ENCODE results near the gene KLHL35. TPM values are rescaled to one million over a fixed set of nuclear protein-coding genes. Genes with fewer than 3 reads are reported as not detected.
"Not testable (repeated sequence)": the region's sequence is repeated elsewhere in the genome, so short reads cannot be mapped to it uniquely, and the experiment has no call there.

Gene KLHL35
- total and polyA plus RNA-seq, 5 donors from 2014 or later = 0.31 to 0.78 (median 0.48) TPM; not detected in 1

- H3K27ac Mint-ChIP-seq; H3K4me1 Mint-ChIP-seq; H3K27ac ChIP-seq (ENCODE audit: insufficient read depth, low read length, poor library complexity, severe bottlenecking); H3K27me3 ChIP-seq (ENCODE audit: control insufficient read depth, insufficient read depth, low read length); H3K27me3 Mint-ChIP-seq; H3K9me3 Mint-ChIP-seq; H3K4me3 Mint-ChIP-seq; H3K36me3 Mint-ChIP-seq; H3K4me3 ChIP-seq (ENCODE audit: low read depth, low read length); DNase-seq; H3K36me3 ChIP-seq (ENCODE audit: control insufficient read depth, insufficient read depth, low read length); H3K9me3 ChIP-seq (ENCODE audit: control insufficient read depth in 2 of 2, low read length in 2 of 2); ATAC-seq (ENCODE audit: low read depth in 2 of 2): not testable (repeated sequence)
- peaks cover 14% of the 10 kb centered on the region for H3K4me1 ChIP-seq (ENCODE audit: control insufficient read depth, insufficient read depth, low read length, poor library complexity, severe bottlenecking)
Observed at GRCh38 chr11:75378776-75379175, 54.2 kb downstream of the KLHL35 start.

DNA sequence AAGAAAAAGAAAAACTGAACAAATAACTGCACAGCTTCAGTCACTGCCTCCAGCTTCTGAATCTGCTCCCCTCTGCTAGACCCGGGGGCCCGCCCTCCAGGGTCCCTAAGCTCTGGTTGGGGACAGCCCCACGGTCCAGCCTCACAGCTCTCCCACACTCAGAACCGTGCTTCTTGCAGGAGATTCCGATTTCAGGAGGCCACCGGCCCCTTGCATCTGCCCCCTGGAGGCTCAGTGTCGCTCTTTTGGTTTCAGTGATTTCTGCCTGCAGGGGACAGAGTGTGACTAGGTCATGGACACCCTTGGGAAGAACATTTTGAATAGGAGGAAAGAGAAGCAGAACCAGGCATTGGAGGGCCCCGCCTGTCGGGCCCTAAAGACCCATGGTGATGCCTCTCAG is 56.8 kb downstream of the KLHL35 start:
- DNase-seq (no peak), ATAC-seq (ENCODE audit: low read depth in 2 of 2) (no peak)
- H3K9me3 Mint-ChIP-seq = no peaks in the 10 kb centered on the region
- Histone ChIP-seq H3K9me3 (ENCODE audit: control insufficient read depth in 2 of 2, low read length in 2 of 2) (no peaks in the 10 kb centered on the region), H3K27ac (ENCODE audit: insufficient read depth, low read length, poor library complexity, severe bottlenecking) (no peak overlapping the region), H3K4me3 (ENCODE audit: low read depth, low read length) (no peak overlapping the region), H3K27me3 (ENCODE audit: control insufficient read depth, insufficient read depth, low read length) (no peaks in the 10 kb centered on the region), H3K4me1 (ENCODE audit: control insufficient read depth, insufficient read depth, low read length, poor library complexity, severe bottlenecking) (no peaks in the 10 kb centered on the region), H3K36me3 (ENCODE audit: control insufficient read depth, insufficient read depth, low read length) (no peaks in the 10 kb centered on the region)
- H3K4me3 Mint-ChIP-seq = no peak overlapping the region
- H3K27me3 Mint-ChIP-seq = peaks cover 4% of the 10 kb centered on the region
- H3K36me3 Mint-ChIP-seq = no peaks in the 10 kb centered on the region
- H3K27ac Mint-ChIP-seq = no peak overlapping the region
- H3K4me1 Mint-ChIP-seq = peaks cover 0 to 6% (median 5%) of the 10 kb centered on the region in 4 donors

GRCh38 chr11:75375626-75376025 is 57.4 kb downstream of the KLHL35 start:
- DNase-seq (no peak), ATAC-seq (ENCODE audit: low read depth in 2 of 2) (no peak)
- peaks cover 4% of the 10 kb centered on the region for H3K27me3 Mint-ChIP-seq
- Histone ChIP-seq H3K4me1 (ENCODE audit: control insufficient read depth, insufficient read depth, low read length, poor library complexity, severe bottlenecking) (no peaks in the 10 kb centered on the region), H3K36me3 (ENCODE audit: control insufficient read depth, insufficient read depth, low read length) (no peaks in the 10 kb centered on the region), H3K4me3 (ENCODE audit: low read depth, low read length) (no peak overlapping the region), H3K27me3 (ENCODE audit: control insufficient read depth, insufficient read depth, low read length) (no peaks in the 10 kb centered on the region), H3K27ac (ENCODE audit: insufficient read depth, low read length, poor library complexity, severe bottlenecking) (no peak overlapping the region), H3K9me3 (ENCODE audit: control insufficient read depth in 2 of 2, low read length in 2 of 2) (no peaks in the 10 kb centered on the region)
- no peak overlapping the region for H3K27ac Mint-ChIP-seq
- no peak overlapping the region for H3K4me3 Mint-ChIP-seq
- no peaks in the 10 kb centered on the region for H3K36me3 Mint-ChIP-seq
- no peaks in the 10 kb centered on the region for H3K9me3 Mint-ChIP-seq
- peaks cover 0 to 6% (median 5%) of the 10 kb centered on the region in 4 donors for H3K4me1 Mint-ChIP-seq

DNA sequence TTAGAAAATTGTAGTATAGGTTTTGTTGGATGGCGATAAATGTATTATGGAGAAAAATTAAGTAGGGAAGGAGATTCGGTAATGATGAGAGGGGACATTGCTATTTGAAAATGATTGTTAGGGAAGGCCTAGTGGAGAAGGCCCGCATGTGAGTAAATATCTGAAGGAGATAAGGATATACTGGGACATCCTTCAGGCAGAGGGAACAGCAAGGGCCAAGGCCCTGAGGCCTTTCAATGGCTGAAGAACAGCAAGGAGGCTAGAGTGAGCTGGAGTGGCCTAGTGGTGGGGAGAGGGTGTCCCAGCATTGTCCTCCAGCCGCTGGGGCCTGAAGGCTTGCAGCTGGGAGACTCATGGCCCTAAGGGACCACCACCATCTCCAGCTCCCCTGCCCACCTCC is 58.4 kb downstream of the KLHL35 start:
- no peaks in the 10 kb centered on the region for H3K27me3 ChIP-seq (ENCODE audit: control insufficient read depth, insufficient read depth, low read length)
- no peak overlapping the region for H3K27ac ChIP-seq (ENCODE audit: insufficient read depth, low read length, poor library complexity, severe bottlenecking)
- no peaks in the 10 kb centered on the region for H3K36me3 ChIP-seq (ENCODE audit: control insufficient read depth, insufficient read depth, low read length)
- H3K9me3 ChIP-seq (ENCODE audit: control insufficient read depth in 2 of 2, low read length in 2 of 2) = no peaks in the 10 kb centered on the region
- H3K36me3 Mint-ChIP-seq = no peaks in the 10 kb centered on the region
- ATAC-seq (ENCODE audit: low read depth in 2 of 2) (no peak), DNase-seq (no peak)
- H3K27me3 Mint-ChIP-seq = peaks cover 4% of the 10 kb centered on the region
- no peak overlapping the region for H3K4me3 ChIP-seq (ENCODE audit: low read depth, low read length)
- H3K9me3 Mint-ChIP-seq = no peaks in the 10 kb centered on the region
- H3K27ac Mint-ChIP-seq = no peak overlapping the region
- no peak overlapping the region for H3K4me3 Mint-ChIP-seq
- H3K4me1 ChIP-seq (ENCODE audit: control insufficient read depth, insufficient read depth, low read length, poor library complexity, severe bottlenecking) = no peaks in the 10 kb centered on the region
- peaks cover 0 to 14% (median 8%) of the 10 kb centered on the region in 4 donors for H3K4me1 Mint-ChIP-seq

- peaks cover 0 to 14% (median 8%) of the 10 kb centered on the region in 4 donors for H3K4me1 Mint-ChIP-seq
- DNase-seq = no peak
- H3K36me3 Mint-ChIP-seq = no peaks in the 10 kb centered on the region
- Histone ChIP-seq H3K27ac (ENCODE audit: insufficient read depth, low read length, poor library complexity, severe bottlenecking) (no peak overlapping the region), H3K9me3 (ENCODE audit: control insufficient read depth in 2 of 2, low read length in 2 of 2) (peaks cover 0 to 7% of the 10 kb centered on the region in 2 experiments), H3K4me3 (ENCODE audit: low read depth, low read length) (no peak overlapping the region), H3K36me3 (ENCODE audit: control insufficient read depth, insufficient read depth, low read length) (no peaks in the 10 kb centered on the region), H3K4me1 (ENCODE audit: control insufficient read depth, insufficient read depth, low read length, poor library complexity, severe bottlenecking) (no peaks in the 10 kb centered on the region), H3K27me3 (ENCODE audit: control insufficient read depth, insufficient read depth, low read length) (no peaks in the 10 kb centered on the region)
- H3K4me3 Mint-ChIP-seq = no peak overlapping the region
- no peaks in the 10 kb centered on the region for H3K9me3 Mint-ChIP-seq
- no peak for ATAC-seq (ENCODE audit: low read depth in 2 of 2)
- H3K27me3 Mint-ChIP-seq = peaks cover 4% of the 10 kb centered on the region
- H3K27ac Mint-ChIP-seq = no peak overlapping the region
Observed at GRCh38 chr11:75373201-75373600, 59.8 kb downstream of the KLHL35 start.

Other genes with a start within 250 kb of the KLHL35 start
- 0.12 TPM for gene TPBGL, start 192.4 kb downstream of the KLHL35 start, total RNA-seq
- gene TPBGL, start 192.4 kb downstream of the KLHL35 start, polyA plus RNA-seq = under 1 TPM in 1 of 4 donors, not detected in 3; 0.11 TPM
- gene ARRB1, start 81.5 kb downstream of the KLHL35 start, total RNA-seq = 36.1 TPM
- gene ARRB1, start 81.5 kb downstream of the KLHL35 start, polyA plus RNA-seq = 1 to 10 TPM; 5.1 to 8.0 (median 5.8) TPM
- 3,495 TPM for gene RPS3, start 33.7 kb downstream of the KLHL35 start, total RNA-seq
- 1,000 to 10,000 TPM; 3,908 to 6,708 (median 5,568) TPM for gene RPS3, start 33.7 kb downstream of the KLHL35 start, polyA plus RNA-seq
- gene GDPD5, start 92.7 kb upstream of the KLHL35 start, total RNA-seq = 170 TPM
- 10 to 100 TPM in 3 of 4 donors, 1 to 10 TPM in 1; 8.0 to 23.4 (median 15.9) TPM for gene GDPD5, start 92.7 kb upstream of the KLHL35 start, polyA plus RNA-seq
- 3.4 TPM for gene SERPINH1, start 129.1 kb upstream of the KLHL35 start, total RNA-seq
- 1 to 10 TPM; 1.2 to 4.5 (median 3.3) TPM for gene SERPINH1, start 129.1 kb upstream of the KLHL35 start, polyA plus RNA-seq
- gene MAP6, start 235.8 kb upstream of the KLHL35 start, total RNA-seq = 0.44 TPM
- not detected for gene MAP6, start 235.8 kb upstream of the KLHL35 start, polyA plus RNA-seq

Data from CD4-positive, CD25-positive, alpha-beta regulatory T cell (primary cell).